ENCODE measurements around the gene LRRC18. TPM values are rescaled to one million over a fixed set of nuclear protein-coding genes. Genes with fewer than 3 reads are reported as not detected.

The LRRC18 gene
- total RNA-seq, 1 donor from 2014 or later: not detected

DNA sequence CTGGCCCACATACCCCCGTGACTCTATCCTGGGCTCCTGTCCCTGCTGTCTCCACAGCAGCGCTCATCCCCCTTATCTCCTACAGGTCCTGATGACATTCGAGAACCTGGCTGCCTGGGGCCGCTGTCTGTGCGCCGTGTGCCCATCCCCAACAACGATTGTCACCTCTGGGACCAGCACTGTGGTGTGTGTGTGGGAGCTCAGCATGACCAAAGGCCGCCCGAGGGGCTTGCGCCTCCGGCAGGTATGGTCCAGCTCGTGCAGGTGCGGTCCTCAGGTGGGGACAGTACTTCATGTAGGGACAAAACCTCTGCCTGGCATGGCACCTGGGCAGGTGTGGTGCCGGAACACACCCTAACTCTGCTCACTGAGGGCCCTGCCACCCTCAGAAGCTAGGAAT, 30.4 kb upstream of the LRRC18 start:
- intact Hi-C loops (cut with micrococcal nuclease): no loop called here
- H3K27me3 ChIP-seq (ENCODE audit: low read depth): no peaks in the 10 kb centered on the region
- H3K4me3 ChIP-seq: no peak overlapping the region
- H3K4me1 ChIP-seq: no peaks in the 10 kb centered on the region
- TF ChIP-seq, protein P1, sequence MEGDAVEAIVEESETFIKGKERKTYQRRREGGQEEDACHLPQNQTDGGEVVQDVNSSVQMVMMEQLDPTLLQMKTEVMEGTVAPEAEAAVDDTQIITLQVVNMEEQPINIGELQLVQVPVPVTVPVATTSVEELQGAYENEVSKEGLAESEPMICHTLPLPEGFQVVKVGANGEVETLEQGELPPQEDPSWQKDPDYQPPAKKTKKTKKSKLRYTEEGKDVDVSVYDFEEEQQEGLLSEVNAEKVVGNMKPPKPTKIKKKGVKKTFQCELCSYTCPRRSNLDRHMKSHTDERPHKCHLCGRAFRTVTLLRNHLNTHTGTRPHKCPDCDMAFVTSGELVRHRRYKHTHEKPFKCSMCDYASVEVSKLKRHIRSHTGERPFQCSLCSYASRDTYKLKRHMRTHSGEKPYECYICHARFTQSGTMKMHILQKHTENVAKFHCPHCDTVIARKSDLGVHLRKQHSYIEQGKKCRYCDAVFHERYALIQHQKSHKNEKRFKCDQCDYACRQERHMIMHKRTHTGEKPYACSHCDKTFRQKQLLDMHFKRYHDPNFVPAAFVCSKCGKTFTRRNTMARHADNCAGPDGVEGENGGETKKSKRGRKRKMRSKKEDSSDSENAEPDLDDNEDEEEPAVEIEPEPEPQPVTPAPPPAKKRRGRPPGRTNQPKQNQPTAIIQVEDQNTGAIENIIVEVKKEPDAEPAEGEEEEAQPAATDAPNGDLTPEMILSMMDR (IDR thresholded peaks at IDR 0.05; ENCODE audit: borderline replicate concordance): no peak
- no peak for DNase-seq
- no peak overlapping the region for H3K27ac ChIP-seq (replicated peaks)
- H3K9me3 ChIP-seq (replicated peaks): no peaks in the 10 kb centered on the region
- no peaks in the 10 kb centered on the region for H3K36me3 ChIP-seq

DNA sequence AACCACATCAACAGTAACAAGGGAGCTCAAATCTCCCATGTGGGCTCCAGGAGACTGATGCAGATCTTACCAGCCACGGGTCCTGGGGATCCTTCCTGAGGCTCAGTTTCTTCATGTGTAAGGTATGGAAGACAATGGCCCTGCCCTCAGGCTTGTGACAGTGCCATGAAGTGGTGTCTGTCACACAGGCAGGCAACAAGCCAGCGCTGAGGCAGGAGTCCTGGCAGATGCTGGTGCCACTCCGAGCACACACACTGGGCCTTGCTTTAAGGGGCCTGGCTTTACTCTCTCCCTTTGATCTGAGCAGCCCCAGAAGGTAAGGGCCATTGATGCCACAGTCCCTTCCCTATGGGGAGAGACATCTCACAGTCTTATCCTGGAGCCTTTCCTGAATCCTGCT, 28.4 kb upstream of the LRRC18 start:
- Histone ChIP-seq H3K9me3 (replicated peaks) (no peaks in the 10 kb centered on the region), H3K4me1 (no peaks in the 10 kb centered on the region), H3K27me3 (ENCODE audit: low read depth) (no peaks in the 10 kb centered on the region), H3K36me3 (no peaks in the 10 kb centered on the region), H3K27ac (replicated peaks) (no peak overlapping the region), H3K4me3 (no peak overlapping the region)
- intact Hi-C loops (cut with micrococcal nuclease): no loop called here
- TF ChIP-seq, protein P1 (IDR thresholded peaks at IDR 0.05; ENCODE audit: borderline replicate concordance): no peak
- DNase-seq: no peak

DNA sequence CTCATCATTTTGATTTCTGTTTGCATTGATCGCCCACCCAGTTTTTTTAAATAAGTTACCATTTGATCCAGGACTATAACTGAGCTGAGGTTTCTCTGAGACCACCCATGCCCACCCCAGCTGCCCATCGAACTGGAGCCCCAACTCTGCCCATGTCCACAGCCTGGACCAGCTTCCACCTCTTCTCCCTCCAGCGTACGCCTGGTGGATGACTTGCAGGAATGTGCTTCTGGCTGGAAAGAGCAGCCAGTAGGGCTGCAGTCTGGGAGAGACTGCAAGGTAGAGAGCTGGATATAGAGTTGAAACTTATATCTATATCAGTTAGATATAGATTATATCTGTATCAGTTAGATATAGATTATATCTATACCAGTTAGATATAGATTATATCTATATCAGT, 25.8 kb upstream of the LRRC18 start:
- Histone ChIP-seq H3K9me3 (replicated peaks) (no peaks in the 10 kb centered on the region), H3K27me3 (ENCODE audit: low read depth) (no peaks in the 10 kb centered on the region), H3K4me3 (no peak overlapping the region), H3K27ac (replicated peaks) (no peak overlapping the region), H3K36me3 (no peaks in the 10 kb centered on the region), H3K4me1 (no peaks in the 10 kb centered on the region)
- intact Hi-C loops (cut with micrococcal nuclease): no loop called here
- no peak for DNase-seq
- TF ChIP-seq, protein P1 (IDR thresholded peaks at IDR 0.05; ENCODE audit: borderline replicate concordance): no peak

DNA sequence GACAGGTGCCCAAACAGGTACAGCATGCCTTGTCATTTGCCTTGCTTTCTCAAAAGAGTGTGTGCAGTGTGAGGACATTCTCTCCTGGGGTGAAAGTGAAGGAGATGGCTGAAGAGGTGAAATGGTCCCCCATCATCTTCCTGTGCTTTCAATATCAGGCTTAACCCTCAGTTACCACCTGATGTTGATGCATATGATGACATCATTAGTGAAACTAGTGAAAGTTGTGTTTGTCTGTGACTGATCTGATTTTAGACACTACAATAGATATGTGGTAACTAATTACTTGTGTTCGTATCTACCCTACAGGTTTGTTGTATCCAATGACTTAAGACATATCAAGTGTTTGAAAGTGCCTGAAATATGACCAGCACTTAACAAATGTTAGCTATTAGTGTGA, 24.4 kb upstream of the LRRC18 start:
- intact Hi-C loops (cut with micrococcal nuclease): no loop called here
- no peak for DNase-seq
- TF ChIP-seq, protein P1 (IDR thresholded peaks at IDR 0.05; ENCODE audit: borderline replicate concordance): no peak
- no peaks in the 10 kb centered on the region for H3K27me3 ChIP-seq (ENCODE audit: low read depth)
- H3K9me3 ChIP-seq (replicated peaks): no peaks in the 10 kb centered on the region
- H3K4me1 ChIP-seq: no peaks in the 10 kb centered on the region
- H3K27ac ChIP-seq (replicated peaks): no peak overlapping the region
- H3K4me3 ChIP-seq: no peak overlapping the region
- H3K36me3 ChIP-seq: no peaks in the 10 kb centered on the region

DNA sequence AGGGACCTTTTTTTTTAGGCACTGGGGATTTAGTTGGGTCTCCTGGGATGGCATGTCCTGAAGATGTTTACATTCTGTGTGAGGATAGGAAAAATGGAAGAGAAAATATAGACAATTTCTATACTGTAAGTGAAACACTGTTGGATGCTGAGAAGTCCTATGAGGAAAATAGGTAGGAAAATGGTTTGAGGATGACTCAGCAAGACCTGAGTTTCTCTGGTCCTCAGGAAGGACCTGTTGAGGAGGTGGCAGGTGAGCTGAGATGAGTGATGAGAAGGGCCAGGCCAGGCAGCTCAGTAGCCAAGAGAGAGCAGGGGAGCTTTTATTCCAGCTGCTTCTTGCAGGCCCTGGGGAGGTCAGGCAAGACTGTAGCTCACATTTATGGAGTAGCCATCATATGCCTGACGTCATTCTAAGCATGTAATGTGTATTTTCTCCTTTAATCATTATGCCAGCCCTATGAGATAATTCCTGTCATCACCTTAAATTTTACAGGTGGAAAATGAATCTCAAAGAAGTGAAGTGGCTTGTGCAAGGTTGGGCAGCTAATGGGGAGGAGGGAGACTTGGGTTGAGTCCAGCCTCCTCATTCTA, 19.1 kb upstream of the LRRC18 start:
- no peak for DNase-seq
- no peaks in the 10 kb centered on the region for H3K4me1 ChIP-seq
- H3K9me3 ChIP-seq (replicated peaks): no peaks in the 10 kb centered on the region
- TF ChIP-seq, protein P1 (IDR thresholded peaks at IDR 0.05; ENCODE audit: borderline replicate concordance): no peak
- no peaks in the 10 kb centered on the region for H3K27me3 ChIP-seq (ENCODE audit: low read depth)
- no peak overlapping the region for H3K4me3 ChIP-seq
- intact Hi-C loops (cut with micrococcal nuclease): no loop called here
- H3K36me3 ChIP-seq: no peaks in the 10 kb centered on the region
- H3K27ac ChIP-seq (replicated peaks): no peak overlapping the region

Data from left ventricle myocardium inferior (tissue), 1 donor.